CD4-positive, alpha-beta T cell (primary cell): Measurements from ENCODE around the gene MAP6D1. TPM values are rescaled to one million over a fixed set of nuclear protein-coding genes. Genes with fewer than 3 reads are reported as not detected.

ENCODE experiments used
- ATAC-seq: fragments of 200-7000 bp; cut with Tn5 transposase; one replicate; pipeline ENCODE4 v1.10.0; 2022; ENCODE audit warnings: mild to moderate bottlenecking; ENCODE audit not compliant: poor library complexity
- CTCF ChIA-PET: fragments of 350-600 bp; sonication (Branson Sonifier 250); formaldehyde crosslinking; loops from one replicate; lab custom pipeline; 2021; ENCODE audit warnings: antibody characterized with exemption, inconsistent platforms; lab: Charles Lee
- POLR2A ChIA-PET: fragments of 350-600 bp; sonication (Branson Sonifier 250); formaldehyde crosslinking; loops from one replicate; lab custom pipeline; 2021; ENCODE audit warnings: antibody characterized with exemption, inconsistent platforms; lab: Charles Lee
- DNase-seq, 14 experiments: peaks; one replicate each; pipeline ENCODE4 v3.0.0-alpha.2; 2013 to 2020; ENCODE audit warnings: mixed read lengths in 2 of 14
- H3K27ac ChIP-seq, 2 donors: one replicate each; pipeline versions ENCODE4 v1.5.1 to v1.7.0; 2013; ENCODE audit warnings: low read length in 2 of 2, low read depth in 1 of 2, mild to moderate bottlenecking in 1 of 2
- H3K27me3 ChIP-seq, 2 experiments: 1 replicate in 1 of 2; 2 replicates in 1 of 2; pipeline versions ENCODE4 v1.6.1 to v1.7.0; 2013; ENCODE audit warnings: low read length in 2 of 2, control low read depth in 1 of 2, mild to moderate bottlenecking in 1 of 2, moderate library complexity in 1 of 2; ENCODE audit not compliant: insufficient read depth in 2 of 2, control insufficient read depth in 1 of 2
- H3K36me3 ChIP-seq: one replicate; pipeline ENCODE4 v1.6.1; 2013; ENCODE audit warnings: low read length, control low read depth; ENCODE audit not compliant: insufficient read depth
- H3K4me1 ChIP-seq: one replicate; pipeline ENCODE4 v1.6.1; 2013; ENCODE audit warnings: low read length, control low read depth; ENCODE audit not compliant: insufficient read depth
- H3K4me3 ChIP-seq: one replicate; pipeline ENCODE4 v1.5.1; 2013; ENCODE audit warnings: mild to moderate bottlenecking, low read length, moderate library complexity
- H3K9me3 ChIP-seq, 2 experiments: 1 replicate in 1 of 2; 2 replicates in 1 of 2; pipeline versions ENCODE4 v1.6.1 to v1.7.0; 2013; ENCODE audit warnings: low read length in 2 of 2, mild to moderate bottlenecking in 2 of 2, control low read depth in 1 of 2, moderate library complexity in 1 of 2; ENCODE audit not compliant: control insufficient read depth in 1 of 2, insufficient read depth in 1 of 2
- H3K27ac Mint-ChIP-seq: one replicate; pipeline ENCODE4 v1.8.0; 2020; ENCODE audit warnings: mixed read lengths
- H3K27me3 Mint-ChIP-seq: one replicate; pipeline ENCODE4 v1.8.0; 2021; ENCODE audit warnings: mixed read lengths
- H3K36me3 Mint-ChIP-seq: one replicate; pipeline ENCODE4 v1.8.0; 2021; ENCODE audit warnings: low read depth, mixed read lengths
- H3K4me1 Mint-ChIP-seq: one replicate; pipeline ENCODE4 v1.8.0; 2021; ENCODE audit warnings: low read depth, mixed read lengths
- H3K4me3 Mint-ChIP-seq: one replicate; pipeline ENCODE4 v1.8.0; 2020; ENCODE audit warnings: mild to moderate bottlenecking, mixed read lengths
- H3K9me3 Mint-ChIP-seq: one replicate; pipeline ENCODE4 v1.8.0; 2020; ENCODE audit warnings: mixed read lengths
- CTCF ChIP-seq: fragments of 200-600 bp; IDR thresholded peaks from one replicate; pipeline ENCODE4 v1.8.0; 2022; ENCODE audit warnings: antibody characterized with exemption, mild to moderate bottlenecking
- intact Hi-C, 2 experiments: fragments of 100-400 bp; cut with DNase I in 1 of 2; cut with micrococcal nuclease in 1 of 2; formaldehyde crosslinking; loops; one replicate each; pipeline versions ENCODE4 v1.15.1 to v1.9.0; 2023 to 2025; cut with DNase I, micrococcal nuclease
- total RNA-seq, 174 experiments: library from RNA in 2 of 174; stranded (reverse) in 2 of 174; gene quantifications; one replicate each; pipeline ENCODE4 v1.2.3 and lab custom pipeline; 2021 to 2026

MAP6D1 gene
- total RNA-seq, 2 experiments from 2014 or later = 1.1 to 1.6 TPM

- Mint-ChIP-seq H3K4me3 (no peak overlapping the region), H3K27ac (no peak overlapping the region), H3K4me1 (no peaks in the 10 kb centered on the region), H3K36me3 (peaks cover 94% of the 10 kb centered on the region), H3K27me3 (no peaks in the 10 kb centered on the region), H3K9me3 (no peaks in the 10 kb centered on the region)
- ATAC-seq = no peak
- ChIA-PET POLR2A (interaction anchor here (1.1 kb wide), 1 partner anchor 9 kb away, joined by 4 read pairs; no protein-coding TSS in a partner anchor), CTCF (no interaction called here)
- intact Hi-C loops = no loop called here
- no peak for DNase-seq
- no peak overlapping the region for H3K27ac ChIP-seq
- peaks cover 51% of the 10 kb centered on the region for H3K36me3 ChIP-seq
- TF ChIP-seq CTCF = no peak
- no peaks in the 10 kb centered on the region for H3K4me1 ChIP-seq
- H3K27me3 ChIP-seq = no peaks in the 10 kb centered on the region
- H3K4me3 ChIP-seq = no peak overlapping the region
- H3K9me3 ChIP-seq = no peaks in the 10 kb centered on the region
Measured at GRCh38 chr3:183857863-183858262, 32.5 kb upstream of the MAP6D1 start.

GRCh38 chr3:183854318-183855035, 29.1 kb upstream of the MAP6D1 start:
- Mint-ChIP-seq H3K27ac (no peak overlapping the region), H3K4me1 (peaks cover 11% of the 10 kb centered on the region), H3K27me3 (no peaks in the 10 kb centered on the region), H3K4me3 (no peak overlapping the region), H3K36me3 (peaks cover 92% of the 10 kb centered on the region), H3K9me3 (no peaks in the 10 kb centered on the region)
- TF ChIP-seq CTCF = no peak
- ChIA-PET CTCF (no interaction called here), POLR2A (no interaction called here)
- Histone ChIP-seq H3K4me1 (no peaks in the 10 kb centered on the region), H3K36me3 (peaks cover 30% of the 10 kb centered on the region), H3K9me3 (no peaks in the 10 kb centered on the region), H3K4me3 (no peak overlapping the region), H3K27ac (no peak overlapping the region), H3K27me3 (no peaks in the 10 kb centered on the region)
- ATAC-seq = no peak
- DNase-seq = no peak
- intact Hi-C loops = no loop called here

GRCh38 chr3:183845608-183846288, 20.4 kb upstream of the MAP6D1 start:
- Mint-ChIP-seq H3K4me3 (no peak overlapping the region), H3K9me3 (no peaks in the 10 kb centered on the region), H3K27me3 (no peaks in the 10 kb centered on the region), H3K27ac (no peak overlapping the region), H3K4me1 (peaks cover 6% of the 10 kb centered on the region), H3K36me3 (peaks cover 83% of the 10 kb centered on the region)
- H3K27ac ChIP-seq = no peak overlapping the region
- CTCF ChIA-PET = no interaction called here
- intact Hi-C loops = no loop called here
- no peaks in the 10 kb centered on the region for H3K9me3 ChIP-seq
- TF ChIP-seq CTCF = no peak
- peaks cover 73% of the 10 kb centered on the region for H3K36me3 ChIP-seq
- POLR2A ChIA-PET = no interaction called here
- no peak overlapping the region for H3K4me3 ChIP-seq
- H3K27me3 ChIP-seq = no peaks in the 10 kb centered on the region
- no peaks in the 10 kb centered on the region for H3K4me1 ChIP-seq
- ATAC-seq (no peak), DNase-seq (no peak)
